Measurements from ENCODE around the gene ZNF827. TPM values are rescaled to one million over a fixed set of nuclear protein-coding genes. Genes with fewer than 3 reads are reported as not detected.
A peak's percentile ranks its signal among the peaks of the same experiment; 100 is the strongest.

ZNF827 gene
- total RNA-seq, 1 donor from 2014 or later, result 11.2 TPM

DNA sequence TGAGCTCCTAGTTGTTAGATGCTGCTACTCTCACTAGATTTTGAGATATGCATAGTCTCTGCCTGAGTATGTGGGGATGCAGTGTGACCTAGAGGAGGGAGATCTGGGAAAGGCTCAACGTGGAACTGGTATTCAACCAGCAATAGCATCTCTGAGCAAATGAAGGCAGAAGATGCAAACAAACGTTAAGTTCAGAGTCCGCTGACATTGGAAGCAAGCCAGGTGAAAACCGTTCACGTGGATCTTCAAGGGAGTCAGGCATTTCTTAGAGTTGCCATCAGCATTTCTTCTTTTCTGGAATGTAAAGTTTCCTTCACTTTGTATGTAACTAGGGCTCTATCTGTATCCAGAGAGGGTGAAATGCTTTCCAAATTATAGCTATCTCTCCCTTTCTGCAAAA is 198.8 kb downstream of the ZNF827 start:
- ATAC-seq (no peak), DNase-seq (no peak)
- peaks cover 21% of the 10 kb centered on the region for H3K4me1 ChIP-seq
- H3K36me3 ChIP-seq, result no peaks in the 10 kb centered on the region
- H3K27me3 ChIP-seq, result no peaks in the 10 kb centered on the region
- intact Hi-C loops (cut with DNase I), result no loop called here
- TF ChIP-seq CTCF (IDR thresholded peaks at IDR 0.05), result no peak
- no peak overlapping the region for H3K4me3 ChIP-seq
- no peak overlapping the region for H3K27ac ChIP-seq
- no peaks in the 10 kb centered on the region for H3K9me3 ChIP-seq

GRCh38 chr4:145736241-145736831 is 202.3 kb downstream of the ZNF827 start:
- intact Hi-C loops (cut with DNase I), result no loop called here
- H3K27me3 ChIP-seq, result no peaks in the 10 kb centered on the region
- DNase-seq (peak; percentile 68), ATAC-seq (peak; percentile 59)
- peaks cover 44% of the 10 kb centered on the region for H3K4me1 ChIP-seq
- H3K9me3 ChIP-seq, result no peaks in the 10 kb centered on the region
- no peak overlapping the region for H3K4me3 ChIP-seq
- no peak for TF ChIP-seq CTCF (IDR thresholded peaks at IDR 0.05)
- H3K27ac ChIP-seq, result peak overlapping the region; percentile 92
- H3K36me3 ChIP-seq, result no peaks in the 10 kb centered on the region

DNA sequence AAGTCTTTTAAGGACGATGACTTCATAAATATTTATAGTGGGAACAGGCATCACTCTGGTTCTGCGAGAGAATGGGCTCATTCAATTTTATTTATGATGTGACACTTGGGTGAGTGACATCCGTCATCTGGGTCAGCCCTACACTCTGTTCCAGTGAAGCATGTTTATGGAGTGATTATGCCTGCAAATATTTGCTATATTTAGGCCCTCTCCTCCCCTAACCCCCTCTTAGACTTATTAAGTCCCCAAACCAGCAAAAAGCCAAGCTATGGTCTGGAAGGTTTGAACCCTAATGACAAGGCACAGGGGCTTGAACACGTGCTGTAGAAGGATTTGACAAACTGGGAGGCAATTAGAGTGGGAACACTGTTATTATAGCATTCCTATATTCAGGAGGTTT is 202.8 kb downstream of the ZNF827 start:
- H3K27ac ChIP-seq, result peak overlapping the region; percentile 92
- no peaks in the 10 kb centered on the region for H3K27me3 ChIP-seq
- no peak for DNase-seq
- H3K4me1 ChIP-seq, result peaks cover 49% of the 10 kb centered on the region
- H3K9me3 ChIP-seq, result no peaks in the 10 kb centered on the region
- H3K4me3 ChIP-seq, result no peak overlapping the region
- TF ChIP-seq CTCF (IDR thresholded peaks at IDR 0.05), result no peak
- H3K36me3 ChIP-seq, result no peaks in the 10 kb centered on the region
- ATAC-seq, result no peak
- intact Hi-C loops (cut with DNase I), result no loop called here

DNA sequence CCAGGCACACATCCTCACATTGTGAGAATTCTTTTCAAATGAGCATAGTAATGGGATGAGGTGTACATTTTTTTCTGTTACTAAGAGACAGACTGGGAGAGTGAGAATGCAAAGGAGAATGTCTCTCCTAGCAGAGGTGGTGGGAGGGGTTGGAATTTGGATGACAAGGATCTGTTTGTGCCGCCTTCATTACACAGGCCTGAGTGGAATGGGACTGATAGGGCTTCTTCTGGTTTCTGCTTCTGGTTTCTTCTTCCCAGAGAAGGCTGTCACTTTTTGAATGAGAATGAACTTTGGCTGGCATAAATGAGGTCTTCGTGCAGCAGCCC is 203.3 kb downstream of the ZNF827 start:
- TF ChIP-seq CTCF (IDR thresholded peaks at IDR 0.05), result no peak
- Histone ChIP-seq H3K36me3 (no peaks in the 10 kb centered on the region), H3K4me3 (no peak overlapping the region)

DNA sequence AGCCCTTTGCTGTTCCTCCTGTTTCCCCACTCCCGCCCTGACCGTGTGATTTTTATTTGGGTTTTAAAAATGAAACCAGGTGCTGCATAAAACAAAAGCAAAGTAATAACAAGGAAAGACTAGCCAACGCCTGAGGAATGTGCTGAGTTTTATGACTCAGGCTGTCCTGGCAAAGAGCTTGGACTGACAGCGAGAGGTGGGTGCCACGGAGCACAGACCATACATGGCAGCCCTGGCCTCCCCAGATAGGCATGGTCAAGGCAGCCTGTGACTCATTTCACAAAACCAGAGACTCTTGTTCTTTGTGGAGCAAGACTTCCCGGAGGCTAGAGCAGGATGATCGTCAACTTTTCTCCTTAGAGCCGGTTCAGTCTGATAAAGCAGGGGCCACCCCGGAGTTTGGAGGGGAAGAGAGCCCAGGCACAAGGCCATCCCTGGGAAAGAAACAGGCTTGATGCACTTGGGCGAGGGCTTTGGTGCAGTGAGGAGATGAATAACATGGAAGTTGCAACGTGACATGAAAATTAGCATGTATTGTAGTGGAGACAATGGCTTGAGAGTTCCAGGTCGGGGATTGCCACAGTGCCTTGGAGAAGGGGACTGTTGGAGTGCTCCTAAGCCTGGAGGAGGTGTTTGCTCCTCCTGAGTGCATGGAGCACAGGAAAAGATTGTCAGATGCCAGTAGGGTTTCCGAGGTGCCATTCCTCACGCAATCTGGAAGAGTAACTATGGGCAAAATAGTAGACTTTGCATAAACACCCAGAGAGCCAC is 203.9 kb downstream of the ZNF827 start:
- no peaks in the 10 kb centered on the region for H3K36me3 ChIP-seq
- no peaks in the 10 kb centered on the region for H3K27me3 ChIP-seq
- no peak overlapping the region for H3K4me3 ChIP-seq
- peak; percentile 66 for DNase-seq
- peak overlapping the region; percentile 92 for H3K27ac ChIP-seq
- H3K9me3 ChIP-seq, result no peaks in the 10 kb centered on the region
- no peak for TF ChIP-seq CTCF (IDR thresholded peaks at IDR 0.05)
- peak; percentile 51 for ATAC-seq
- intact Hi-C loops (cut with DNase I), result no loop called here
- peaks cover 53% of the 10 kb centered on the region for H3K4me1 ChIP-seq

More for the DNA sequence above, 203.3 kb downstream of the ZNF827 start:
- peak; percentile 43 for ATAC-seq
- peaks cover 53% of the 10 kb centered on the region for H3K4me1 ChIP-seq
- intact Hi-C loops (cut with DNase I), result no loop called here
- H3K27ac ChIP-seq, result peak overlapping the region; percentile 92
- no peak for DNase-seq
- no peaks in the 10 kb centered on the region for H3K27me3 ChIP-seq
- H3K9me3 ChIP-seq, result no peaks in the 10 kb centered on the region
